IMR-90 (cell line): ENCODE results near the gene PHACTR3. TPM values are rescaled to one million over a fixed set of nuclear protein-coding genes. Genes with fewer than 3 reads are reported as not detected.

Experiments used
- ATAC-seq: fragments of 200-7000 bp; cut with Tn5 transposase; 2 replicates; pipeline ENCODE4 v1.9.1; 2020; ENCODE audit warnings: low read depth, mild to moderate bottlenecking, moderate library complexity
- BruUV-seq: library from RNA; stranded (reverse); fragments of 400-500 nt; replicated peaks from 2 replicates; lab custom pipeline; 2021; lab: Mats Ljungman, UMichigan
- CTCF ChIA-PET: fragments of 300-600 bp; formaldehyde crosslinking; extraction: SDS; loops from one replicate; lab custom pipeline; 2021; ENCODE audit warnings: antibody characterized with exemption; lab: Yijun Ruan, JAX
- POLR2A ChIA-PET: fragments of 300-600 bp; sonication (Branson Sonifier 250); formaldehyde crosslinking; loops from one replicate; lab custom pipeline; 2022; ENCODE audit warnings: antibody characterized with exemption; ENCODE audit not compliant: unreplicated experiment; lab: Charles Lee
- DNase-seq: peaks from one replicate; pipeline ENCODE4 v3.0.0; 2013
- H2AFZ ChIP-seq: replicated peaks from 2 replicates; pipeline ENCODE3; 2013; ENCODE audit warnings: low read length, mild to moderate bottlenecking; ENCODE audit not compliant: poor library complexity
- H2AK5ac ChIP-seq: 2 replicates; pipeline ENCODE4 v1.6.1; 2013; ENCODE audit warnings: low read depth, low read length, inconsistent platforms
- H2AK9ac ChIP-seq: replicated peaks from 2 replicates; pipeline ENCODE3; 2013; ENCODE audit warnings: mild to moderate bottlenecking, low read depth, low read length, moderate library complexity; ENCODE audit not compliant: poor library complexity
- H2BK120ac ChIP-seq: 2 replicates; pipeline ENCODE4 v1.6.1; 2013; ENCODE audit warnings: low read depth, low read length, inconsistent platforms
- H2BK15ac ChIP-seq: 3 replicates; pipeline ENCODE4 v1.6.1; 2013; ENCODE audit warnings: low read depth, low read length, inconsistent platforms
- H2BK20ac ChIP-seq: 2 replicates; pipeline ENCODE4 v1.6.1; 2013; ENCODE audit warnings: low read depth, mild to moderate bottlenecking, inconsistent platforms, low read length, moderate library complexity
- H2BK5ac ChIP-seq: 2 replicates; pipeline ENCODE4 v1.6.1; 2013; ENCODE audit warnings: mild to moderate bottlenecking, low read depth, low read length, inconsistent platforms; ENCODE audit not compliant: poor library complexity, severe bottlenecking
- H3K14ac ChIP-seq: replicated peaks from 2 replicates; pipeline ENCODE4 v1.6.1; 2013; ENCODE audit warnings: low read depth, low read length, inconsistent platforms
- H3K18ac ChIP-seq: 2 replicates; pipeline ENCODE4 v1.6.1; 2013; ENCODE audit warnings: low read depth, low read length, control low read depth
- H3K23ac ChIP-seq: 2 replicates; pipeline ENCODE4 v1.6.1; 2013; ENCODE audit warnings: low read depth, low read length, inconsistent platforms
- H3K27ac ChIP-seq: 2 replicates; pipeline ENCODE4 v1.5.1; 2013; ENCODE audit warnings: mild to moderate bottlenecking, control low read depth, low read length; ENCODE audit not compliant: insufficient read depth
- H3K27me3 ChIP-seq: 2 replicates; pipeline ENCODE4 v1.6.1; 2013; ENCODE audit warnings: low read length; ENCODE audit not compliant: control insufficient read depth, insufficient read depth
- H3K36me3 ChIP-seq: 2 replicates; pipeline ENCODE4 v1.6.1; 2013; ENCODE audit warnings: low read length, mixed read lengths; ENCODE audit not compliant: control insufficient read depth, insufficient read depth
- H3K4ac ChIP-seq: 2 replicates; pipeline ENCODE4 v1.6.1; 2013; ENCODE audit warnings: low read depth, low read length, inconsistent platforms
- H3K4me1 ChIP-seq: 2 replicates; pipeline ENCODE4 v1.6.1; 2013; ENCODE audit warnings: low read length, mixed read lengths; ENCODE audit not compliant: control insufficient read depth, insufficient read depth
- H3K4me2 ChIP-seq: 2 replicates; pipeline ENCODE4 v1.6.1; 2013; ENCODE audit warnings: low read depth, mild to moderate bottlenecking, control low read depth, low read length, moderate library complexity
- H3K4me3 ChIP-seq: 2 replicates; pipeline ENCODE4 v1.5.1; 2013; ENCODE audit warnings: low read depth, mild to moderate bottlenecking, control low read depth, low read length, moderate library complexity; ENCODE audit not compliant: insufficient read depth
- H3K56ac ChIP-seq: 2 replicates; pipeline ENCODE4 v1.6.1; 2013; ENCODE audit warnings: low read length, inconsistent platforms; ENCODE audit not compliant: insufficient read depth; ENCODE audit errors: extremely low read depth
- H3K79me1 ChIP-seq, 2 experiments: 2 replicates each; pipeline ENCODE4 v1.6.1; 2013; ENCODE audit warnings: low read length in 2 of 2, inconsistent platforms in 1 of 2, low read depth in 1 of 2
- H3K9ac ChIP-seq: 2 replicates; pipeline ENCODE4 v1.6.1; 2013; ENCODE audit warnings: low read depth, low read length, control low read depth
- H3K9me1 ChIP-seq: 2 replicates; pipeline ENCODE4 v1.6.1; 2013; ENCODE audit warnings: low read length, inconsistent platforms; ENCODE audit not compliant: insufficient read depth
- H3K9me3 ChIP-seq: 2 replicates; pipeline ENCODE4 v1.6.1; 2013; ENCODE audit warnings: low read length; ENCODE audit not compliant: control insufficient read depth, insufficient read depth
- H4K20me1 ChIP-seq: 2 replicates; pipeline ENCODE4 v1.6.1; 2013; ENCODE audit warnings: low read length, inconsistent platforms; ENCODE audit not compliant: insufficient read depth
- H4K5ac ChIP-seq: 2 replicates; pipeline ENCODE4 v1.6.1; 2013; ENCODE audit warnings: mild to moderate bottlenecking, low read depth, low read length, control low read depth
- H4K8ac ChIP-seq, 2 experiments: 2 replicates each; pipeline ENCODE4 v1.6.1; 2013; ENCODE audit warnings: low read depth in 2 of 2, low read length in 2 of 2, control low read depth in 1 of 2, inconsistent platforms in 1 of 2
- H4K91ac ChIP-seq: 2 replicates; pipeline ENCODE4 v1.6.1; 2013; ENCODE audit warnings: low read depth, low read length, inconsistent platforms; ENCODE audit not compliant: insufficient read depth
- BHLHE40 ChIP-seq: fragments of 150-350 bp; IDR thresholded peaks from 2 replicates; pipeline ENCODE4 v1.6.1; 2016; ENCODE audit warnings: mild to moderate bottlenecking, low read depth, low read length
- CEBPB ChIP-seq: IDR thresholded peaks from 2 replicates; pipeline ENCODE4 v1.6.1; 2012; ENCODE audit warnings: low read depth, low read length, improper control_type of control experiment
- CHD1 ChIP-seq: IDR thresholded peaks from 2 replicates; pipeline ENCODE4 v1.6.1; 2012; ENCODE audit warnings: low read depth, low read length, improper control_type of control experiment
- CTCF ChIP-seq: conservative IDR thresholded peaks from 2 replicates; pipeline ENCODE4 v1.5.1; 2012; ENCODE audit warnings: mild to moderate bottlenecking, low read depth, low read length, improper control_type of control experiment
- ELK1 ChIP-seq: fragments of 150-350 bp; IDR thresholded peaks from 2 replicates; pipeline ENCODE4 v1.6.1; 2016; ENCODE audit warnings: low read depth, mild to moderate bottlenecking, low read length, moderate library complexity, borderline replicate concordance
- FOS ChIP-seq: fragments of 150-350 bp; IDR thresholded peaks from 2 replicates; pipeline ENCODE4 v1.6.1; 2016; ENCODE audit warnings: low read depth, low read length
- MAFK ChIP-seq: IDR thresholded peaks from 2 replicates; pipeline ENCODE4 v1.6.1; 2012; ENCODE audit warnings: low read depth, low read length, improper control_type of control experiment
- MAZ ChIP-seq: IDR thresholded peaks from 2 replicates; pipeline ENCODE4 v1.6.1; 2012; ENCODE audit warnings: low read depth, mild to moderate bottlenecking, low read length, improper control_type of control experiment, moderate library complexity, borderline replicate concordance
- MXI1 ChIP-seq: IDR thresholded peaks from 2 replicates; pipeline ENCODE4 v1.6.1; 2012; ENCODE audit warnings: low read depth, mild to moderate bottlenecking, low read length, moderate library complexity, borderline replicate concordance
- NFE2L2 ChIP-seq: fragments of 150-350 bp; IDR thresholded peaks from 2 replicates; pipeline ENCODE4 v1.6.1; 2016; ENCODE audit warnings: low read depth, mild to moderate bottlenecking, low read length
- POLR2A ChIP-seq: IDR thresholded peaks from 2 replicates; pipeline ENCODE4 v1.6.1; 2012; ENCODE audit warnings: mild to moderate bottlenecking, low read depth, low read length
- RAD21 ChIP-seq: IDR thresholded peaks from 2 replicates; pipeline ENCODE4 v1.6.1; 2012; ENCODE audit warnings: low read length, improper control_type of control experiment
- RCOR1 ChIP-seq: IDR thresholded peaks from 2 replicates; pipeline ENCODE4 v1.6.1; 2012; ENCODE audit warnings: mild to moderate bottlenecking, low read length, improper control_type of control experiment; ENCODE audit not compliant: insufficient replicate concordance
- RFX5 ChIP-seq: IDR thresholded peaks from 2 replicates; pipeline ENCODE4 v1.8.0; 2012; ENCODE audit warnings: low read depth, mild to moderate bottlenecking, low read length, moderate library complexity
- SMC3 ChIP-seq: fragments of 150-350 bp; IDR thresholded peaks from 2 replicates; pipeline ENCODE4 v1.6.1; 2016; ENCODE audit warnings: low read depth, mild to moderate bottlenecking, antibody characterized with exemption, low read length, moderate library complexity
- USF2 ChIP-seq: fragments of 150-350 bp; IDR thresholded peaks from 2 replicates; pipeline ENCODE4 v1.6.1; 2017; ENCODE audit warnings: mild to moderate bottlenecking, antibody characterized with exemption, low read length, low read depth
- WGBS, 2 experiments: methylation state at CpG; one replicate each; pipeline versions ENCODE4 v1.1.5 to v1.1.7; 2013; ENCODE audit warnings: missing lambda C conversion rate in 2 of 2; ENCODE audit not compliant: insufficient read length in 1 of 2; ENCODE audit errors: extremely low coverage in 2 of 2; 5-methylcytosine and 5-hydroxymethylcytosine counted together
- dilution Hi-C: fragments of 300-500 bp; cut with HindIII; formaldehyde crosslinking; loops from one replicate; pipeline ENCODE4 v1.14.3; 2018; ENCODE audit warnings: low sequenced_read_pairs; ENCODE audit not compliant: unreplicated experiment
- in situ Hi-C: fragments of 300-500 bp; cut with MboI; formaldehyde crosslinking; loops from 3 replicates; pipeline ENCODE4 v1.14.3; 2019; ENCODE audit warnings: low sequenced_read_pairs, inconsistent platforms, mixed read lengths
- intact Hi-C: fragments of 100-400 bp; cut with micrococcal nuclease; formaldehyde crosslinking; loops from 2 replicates; pipeline ENCODE4 v1.10.0; 2022
- polyA plus RNA-seq, 3 experiments: library from polyadenylated mRNA; depleted of rRNA; stranded (reverse); fragments of >200 nt; gene quantifications; 2 replicates each; pipeline ENCODE4 v1.2.3, GENCODE V29; 2012; ENCODE audit warnings: low replicate concordance in 1 of 3
- total RNA-seq: library from RNA; depleted of rRNA; stranded (reverse); fragments of >200 nt; gene quantifications from 2 replicates; pipeline ENCODE4 v1.2.3, GENCODE V29; 2012

The PHACTR3 gene
- total and polyA plus RNA-seq, 2 of the 4 experiments (the other 2 are of a cell fraction): not detected

GRCh38 chr20:59850018-59850641 lies 245.8 kb downstream of the PHACTR3 start:
- H3K36me3 ChIP-seq: no peaks in the 10 kb centered on the region
- H3K9me3 ChIP-seq: no peaks in the 10 kb centered on the region
- no peak overlapping the region for H2BK15ac ChIP-seq
- no peak overlapping the region for H3K14ac ChIP-seq
- H2BK120ac ChIP-seq: no peak overlapping the region
- H2AFZ ChIP-seq: no peak overlapping the region
- H3K4me3 ChIP-seq: no peak overlapping the region
- dilution Hi-C loops: no loop called here
- no peak overlapping the region for H3K23ac ChIP-seq
- no peak overlapping the region for H3K27ac ChIP-seq
- H3K79me1 ChIP-seq: no peaks in the 10 kb centered on the region
- no peak overlapping the region for H2BK20ac ChIP-seq
- ChIA-PET CTCF (interaction anchor here (0.6 to 3.4 kb wide), 14 partner anchors 11 to 278 kb away, joined by 3 to 31 read pairs (median 3); partner anchors contain the start of genes FAM217B and PPP1R3D), POLR2A (interaction anchor here (0.5 kb wide), 1 partner anchor 12 kb away, joined by 3 read pairs; no protein-coding TSS in a partner anchor)
- no peak overlapping the region for H4K8ac ChIP-seq
- H3K56ac ChIP-seq: no peak overlapping the region
- H3K4ac ChIP-seq: no peak overlapping the region
- no peak overlapping the region for H3K4me2 ChIP-seq
- peak; percentile 42 for DNase-seq
- peak; percentile 75 for ATAC-seq
- no peaks in the 10 kb centered on the region for H3K4me1 ChIP-seq
- H3K27me3 ChIP-seq: no peaks in the 10 kb centered on the region
- H3K9ac ChIP-seq: no peak overlapping the region
- intact Hi-C loops: loop anchor here (2.0 kb wide), 1 partner anchor 67 kb away; no protein-coding TSS in a partner anchor
- H4K91ac ChIP-seq: no peak overlapping the region
- no peak overlapping the region for H2AK9ac ChIP-seq
- no TSS peak for BruUV-seq
- no peaks in the 10 kb centered on the region for H4K20me1 ChIP-seq
- no peak overlapping the region for H2BK5ac ChIP-seq
- no peak overlapping the region for H2AK5ac ChIP-seq
- in situ Hi-C loops: no loop called here
- H4K5ac ChIP-seq: no peak overlapping the region
- no CpG with 5 or more reads among the region's 7 CpGs for WGBS, 2 experiments
- H3K9me1 ChIP-seq: no peaks in the 10 kb centered on the region
- no peak for TF ChIP-seq RCOR1
- no peak for TF ChIP-seq CHD1
- TF ChIP-seq CTCF: peak; percentile 52
- TF ChIP-seq FOS: no peak
- TF ChIP-seq POLR2A: no peak
- no peak for TF ChIP-seq NFE2L2
- no peak for TF ChIP-seq MXI1
- no peak for TF ChIP-seq MAZ
- no peak for TF ChIP-seq USF2
- no peak for TF ChIP-seq ELK1
- no peak for TF ChIP-seq BHLHE40
- TF ChIP-seq CEBPB: no peak
- peak; percentile 54 for TF ChIP-seq RAD21
- no peak for TF ChIP-seq RFX5
- TF ChIP-seq MAFK: no peak
- TF ChIP-seq SMC3: peak; percentile 34
- no peak overlapping the region for H3K18ac ChIP-seq
